HG03064 (cell line): ENCODE data around the gene DUOXA1.
"Not testable (repeated sequence)": the region's sequence is repeated elsewhere in the genome, so short reads cannot be mapped to it uniquely, and the experiment has no call there.

Experiments
- ATAC-seq: cut with Tn5 transposase; IDR thresholded peaks from one replicate; pipeline ENCODE4 v1.9.1; 2021; ENCODE audit warnings: low read depth; ENCODE audit not compliant: unreplicated experiment

Gene DUOXA1

DNA sequence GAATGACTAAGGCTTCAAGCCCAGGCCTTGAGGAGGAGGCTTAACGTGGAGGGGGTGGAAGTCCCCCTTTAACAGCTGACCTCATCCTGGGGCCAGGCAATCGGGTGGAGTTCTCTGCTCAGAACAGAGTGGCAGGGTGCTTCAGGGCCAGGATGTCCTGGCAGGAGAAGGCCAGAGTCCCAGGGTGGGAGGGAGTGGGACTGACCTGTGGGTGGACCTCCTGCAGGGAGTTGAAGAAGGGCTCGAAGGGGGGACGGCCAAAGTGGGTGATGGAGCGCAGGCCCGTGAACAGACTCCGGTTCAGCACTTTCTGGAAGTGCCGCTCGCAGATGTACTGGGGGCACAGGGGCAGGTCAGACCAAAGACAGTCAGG lies 35.3 kb downstream of the DUOXA1 start:
- ATAC-seq: no peak

DNA sequence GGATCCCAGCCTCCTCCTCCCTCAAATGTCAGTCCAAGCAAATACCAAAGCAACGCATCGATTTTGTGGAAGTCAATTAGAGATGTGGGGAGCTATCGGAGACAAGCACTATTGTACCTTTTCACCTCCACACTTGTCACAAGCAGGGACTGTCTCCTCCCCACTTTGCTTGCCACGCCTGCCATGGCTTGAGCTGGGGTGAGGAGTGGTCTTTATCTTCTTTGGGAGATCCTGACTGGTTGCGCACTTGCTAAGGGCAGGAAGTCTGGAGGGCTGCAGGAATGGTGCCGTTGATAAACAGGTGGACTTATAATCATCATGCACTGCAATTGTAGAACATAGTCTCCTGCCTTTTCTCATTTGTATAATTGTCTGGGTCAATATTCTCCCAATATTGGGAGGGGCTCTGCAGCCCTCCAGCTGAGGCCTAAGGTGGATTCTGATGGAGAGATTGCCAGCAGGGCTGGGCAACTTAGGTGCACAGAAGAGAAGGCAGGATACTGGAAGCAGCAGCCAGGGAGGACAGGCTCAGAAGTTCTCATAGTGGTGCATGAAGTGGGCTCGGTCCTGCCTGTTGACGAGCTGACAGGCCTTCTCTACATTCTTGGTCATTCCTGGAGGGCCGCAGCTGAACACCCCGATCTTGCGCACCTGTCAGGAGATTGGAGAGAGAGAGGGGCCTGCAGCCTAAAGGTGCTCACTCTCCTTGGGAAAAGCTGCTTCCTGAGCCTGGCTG lies 35.9 kb downstream of the DUOXA1 start:
- ATAC-seq: no peak

DNA sequence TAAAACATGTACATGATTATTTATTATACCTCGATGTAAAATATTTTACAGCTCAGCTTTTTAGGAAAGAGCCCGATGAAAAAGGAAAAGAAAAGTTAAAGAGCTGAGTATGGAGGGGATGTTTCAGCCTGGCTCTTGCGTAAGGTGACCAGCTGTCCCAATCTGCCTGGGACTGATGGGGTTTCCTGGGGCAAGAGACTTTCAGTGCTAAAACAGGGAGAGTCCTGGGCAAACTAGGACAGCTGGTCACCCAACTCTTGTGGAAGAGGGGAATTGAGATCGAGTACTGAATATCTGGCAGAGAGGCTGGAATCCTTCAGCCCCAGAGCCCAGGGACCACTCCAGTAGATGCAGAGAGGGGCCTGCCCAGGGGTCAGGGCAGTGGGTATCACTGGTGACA lies 36.7 kb downstream of the DUOXA1 start:
- no peak for ATAC-seq

DNA sequence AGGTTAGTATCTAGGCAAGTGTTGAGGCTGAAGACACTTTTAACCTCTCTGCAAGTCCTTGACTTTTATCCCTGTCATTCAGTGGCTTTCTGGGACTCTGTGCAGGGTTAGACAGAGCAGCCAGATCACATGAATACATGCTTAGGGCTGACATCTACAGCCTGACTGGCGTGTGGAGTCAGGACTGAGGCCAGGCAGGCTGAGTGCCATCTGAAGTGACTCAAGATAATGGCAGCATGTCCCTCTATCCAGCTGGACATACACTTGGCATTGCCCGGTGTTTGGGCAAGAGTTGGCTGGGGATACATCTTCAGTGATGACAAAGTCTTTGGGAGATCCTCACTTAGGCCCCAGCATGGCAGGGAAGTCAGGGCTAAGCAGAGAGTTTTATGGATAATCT lies 38.1 kb downstream of the DUOXA1 start:
- ATAC-seq: no peak

DNA sequence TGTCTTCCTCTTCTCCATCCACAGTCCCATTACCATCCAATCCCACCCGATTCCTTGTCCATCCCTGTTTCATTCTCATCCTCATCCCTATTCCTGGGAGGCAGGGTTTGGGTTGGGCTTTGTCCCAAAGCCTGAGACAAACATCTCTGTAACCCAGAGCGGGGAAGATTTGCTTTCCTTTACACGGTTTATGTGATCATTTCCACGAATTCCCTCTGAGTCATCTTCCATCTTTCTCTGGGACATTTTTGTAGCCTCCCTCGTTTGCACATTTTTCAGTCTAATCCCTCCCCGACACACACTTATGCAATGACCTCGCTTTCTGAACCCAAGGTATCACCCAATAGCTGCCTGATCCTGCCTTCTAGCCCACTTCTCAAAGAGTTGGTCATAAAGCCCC lies 38.5 kb downstream of the DUOXA1 start:
- no peak for ATAC-seq

DNA sequence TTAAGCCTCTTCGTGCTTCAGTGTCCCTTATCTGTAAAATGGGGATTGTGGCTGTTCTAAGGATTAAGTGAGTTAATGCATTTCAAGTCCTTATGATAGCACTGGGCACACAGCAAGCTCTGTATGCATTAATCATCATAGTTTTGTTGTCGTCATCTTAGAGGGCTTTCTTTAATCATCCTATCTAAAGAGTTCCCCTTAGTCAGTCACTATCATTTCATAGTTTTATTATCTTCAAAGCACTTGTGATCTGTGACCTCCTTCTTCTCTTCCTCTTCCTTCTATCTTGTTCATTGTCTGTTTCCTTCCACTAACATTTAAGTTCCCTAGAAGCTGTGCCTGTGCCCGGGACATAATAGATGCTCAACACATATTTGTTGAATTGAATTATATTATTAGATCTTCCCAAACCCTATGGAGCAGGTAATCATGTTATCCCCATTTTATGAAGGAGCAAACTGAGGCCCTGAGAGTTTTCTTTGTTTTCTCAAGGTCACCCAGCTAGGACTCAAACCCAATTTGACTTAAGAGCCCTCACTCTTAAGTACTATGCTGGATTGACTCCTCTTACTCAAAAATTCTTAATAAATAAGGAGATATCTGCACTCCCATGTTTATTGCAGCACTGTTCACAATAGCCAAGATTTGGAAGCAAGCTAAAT lies 39.8 kb downstream of the DUOXA1 start:
- ATAC-seq: no peak

DNA sequence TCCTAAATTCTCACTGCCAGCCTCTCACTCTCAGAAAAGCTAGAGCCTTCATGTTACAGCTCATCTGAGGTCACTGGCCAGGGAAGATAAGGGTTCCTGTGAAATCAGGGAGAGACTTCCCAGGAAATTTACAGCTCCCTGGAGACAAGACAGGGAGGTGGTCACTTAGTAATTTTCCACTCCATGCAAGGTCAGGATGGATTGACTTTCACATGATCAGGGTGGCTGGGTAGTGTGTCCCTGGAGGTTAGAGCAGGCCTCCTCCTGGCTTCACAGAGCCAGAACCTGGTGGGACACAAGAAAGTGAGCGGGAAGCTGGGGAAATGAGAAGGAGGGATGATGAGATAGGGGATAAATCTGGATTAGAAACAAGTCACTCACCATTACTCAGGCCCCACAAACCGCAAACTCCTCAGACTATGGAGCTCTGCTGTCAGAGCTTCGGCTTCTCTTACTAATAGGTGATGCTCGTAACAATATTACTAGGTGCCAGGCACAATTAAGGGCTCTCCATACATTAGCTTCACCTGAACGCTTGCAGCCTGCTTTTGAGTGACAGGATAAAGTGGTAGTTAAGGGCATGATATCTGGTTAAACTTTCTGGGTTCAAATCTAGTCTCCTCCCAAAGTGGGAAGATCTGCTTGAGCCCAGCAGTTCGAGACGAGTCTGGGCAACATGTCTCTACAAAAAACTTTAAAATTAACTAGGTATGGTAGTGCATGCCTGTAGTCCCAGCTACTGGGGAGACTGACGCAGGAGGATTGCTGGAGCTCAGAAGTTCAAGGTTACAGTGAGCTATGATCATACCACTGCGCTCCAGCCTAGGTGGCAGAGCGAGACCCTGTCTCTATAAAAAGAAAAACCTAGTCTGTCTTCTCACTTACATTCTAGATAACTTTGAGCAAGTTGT lies 40.6 kb downstream of the DUOXA1 start:
- no peak for ATAC-seq

DNA sequence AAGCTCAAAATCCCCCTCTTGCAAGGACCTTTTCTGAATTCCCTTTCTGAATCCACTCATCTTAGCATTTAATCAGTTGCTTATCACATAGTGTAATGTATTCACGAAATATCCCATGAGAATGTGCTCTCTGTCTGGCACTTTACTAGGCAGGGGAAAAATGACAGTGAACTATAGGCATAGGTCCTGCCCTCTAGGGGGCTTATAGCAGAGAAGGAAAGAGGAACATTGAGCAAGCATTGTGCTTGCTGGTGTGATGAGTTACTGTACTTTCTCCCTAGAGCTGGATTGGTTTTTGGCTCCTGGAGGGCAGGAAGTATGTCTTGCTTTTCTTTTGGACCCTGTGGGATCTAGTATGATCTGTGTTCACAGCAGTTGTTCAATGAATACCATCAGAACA lies 42.2 kb downstream of the DUOXA1 start:
- no peak for ATAC-seq

DNA sequence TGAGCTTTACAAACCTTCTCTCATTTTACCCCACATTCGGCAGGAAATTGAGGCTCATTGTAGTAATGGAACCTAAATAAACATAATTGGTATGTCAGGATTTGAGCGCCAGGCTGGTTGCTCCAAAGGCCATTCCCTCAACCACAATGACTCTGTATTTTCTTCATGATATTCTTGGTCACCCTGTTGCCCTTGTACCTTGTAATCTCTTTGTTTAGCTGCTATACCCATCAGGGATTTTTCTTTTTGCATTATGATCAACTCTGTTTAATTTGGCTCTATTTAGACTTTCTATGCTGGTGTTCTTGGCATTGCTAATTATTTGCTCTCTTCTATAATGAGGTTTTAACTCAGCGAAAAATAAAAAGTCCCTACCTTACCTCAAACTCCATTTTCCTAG lies 45.5 kb downstream of the DUOXA1 start:
- no peak for ATAC-seq

DNA sequence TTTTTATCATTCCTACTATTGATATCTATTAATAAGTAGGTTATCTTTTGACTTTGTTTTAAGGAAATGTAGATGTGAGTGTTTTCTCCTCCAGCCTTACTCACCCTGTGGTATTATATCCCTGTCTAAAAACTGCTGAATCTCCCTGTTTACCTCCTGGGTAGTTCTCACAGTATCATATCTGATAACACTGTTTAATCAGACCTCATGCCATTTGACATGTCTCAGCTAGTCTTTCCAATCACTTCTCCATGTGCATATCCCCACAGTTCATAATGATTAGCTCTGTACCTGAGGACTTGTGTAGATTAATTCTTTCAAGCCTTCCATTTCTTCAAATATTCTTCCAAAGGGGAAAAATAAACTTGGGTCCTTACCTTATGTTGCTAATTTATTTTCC lies 46.5 kb downstream of the DUOXA1 start:
- ATAC-seq: no peak

DNA sequence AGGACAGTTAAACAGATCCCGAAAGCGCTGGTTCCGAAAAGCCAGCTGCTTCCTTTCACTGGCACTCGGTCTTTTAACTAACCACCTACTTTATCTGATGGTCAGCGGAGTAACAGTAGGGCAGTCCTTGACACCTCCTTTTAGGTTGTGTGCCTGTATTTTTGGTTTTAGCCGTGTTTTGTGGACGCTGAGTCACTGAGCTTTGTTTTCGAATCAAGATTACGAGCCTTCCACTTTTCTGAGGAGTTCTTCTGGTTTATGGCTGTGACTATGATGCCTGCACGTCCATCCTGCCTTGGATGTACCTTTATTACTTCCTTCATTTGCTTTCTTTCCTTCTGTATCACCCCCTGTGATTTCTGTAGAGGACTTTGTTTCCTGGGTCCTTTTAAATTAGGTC lies 47.3 kb downstream of the DUOXA1 start:
- ATAC-seq: not testable (repeated sequence)

DNA sequence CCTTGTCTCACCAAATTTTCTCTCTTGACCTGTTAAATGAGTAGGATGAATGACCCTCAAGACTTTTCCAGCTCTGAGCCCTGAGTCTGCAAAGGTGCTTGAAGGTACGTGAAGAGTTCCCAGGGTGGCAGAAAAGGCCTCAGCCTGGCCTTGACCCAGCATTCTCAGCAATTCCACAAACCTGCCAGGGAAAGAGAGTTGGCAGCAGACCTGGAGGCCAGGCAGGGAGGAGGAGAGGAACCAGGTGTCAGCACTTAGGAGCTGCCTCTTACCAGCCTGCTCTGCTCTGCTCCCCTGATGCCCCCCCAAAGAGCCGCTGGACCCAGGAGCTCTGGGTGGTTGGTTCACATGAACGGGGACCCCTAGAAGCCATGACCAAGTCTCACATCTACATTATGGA lies 49.1 kb downstream of the DUOXA1 start:
- ATAC-seq: not testable (repeated sequence)

DNA sequence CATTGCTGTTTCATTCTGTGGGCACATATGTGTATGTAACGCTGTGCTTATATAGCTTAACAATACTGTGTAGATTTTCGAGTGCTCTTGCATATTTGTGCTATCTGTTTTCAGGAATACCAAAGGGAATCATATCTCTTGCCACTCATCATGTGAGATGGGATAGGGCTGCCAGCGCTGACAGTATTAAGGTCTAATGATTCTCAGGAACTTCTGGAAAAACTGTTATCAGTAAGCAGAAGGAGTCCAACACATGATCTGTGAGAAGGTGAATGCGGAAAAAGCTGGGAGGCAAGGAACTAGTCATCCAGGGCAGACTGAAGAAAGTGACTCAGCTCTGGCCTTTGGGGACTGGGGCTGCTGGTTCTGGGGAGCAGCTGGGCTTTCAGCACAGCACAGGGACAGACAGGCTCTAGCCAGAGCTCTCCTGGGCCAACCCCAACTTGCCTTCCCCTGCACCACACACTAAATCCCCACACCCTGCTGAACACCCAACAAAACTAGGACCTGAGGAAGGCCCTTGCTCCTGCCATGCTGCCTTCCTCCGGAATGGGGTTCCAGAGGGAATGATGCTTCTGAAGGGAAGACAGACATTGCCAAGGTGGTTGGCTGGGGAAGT lies 49.9 kb downstream of the DUOXA1 start:
- not testable (repeated sequence) for ATAC-seq

DNA sequence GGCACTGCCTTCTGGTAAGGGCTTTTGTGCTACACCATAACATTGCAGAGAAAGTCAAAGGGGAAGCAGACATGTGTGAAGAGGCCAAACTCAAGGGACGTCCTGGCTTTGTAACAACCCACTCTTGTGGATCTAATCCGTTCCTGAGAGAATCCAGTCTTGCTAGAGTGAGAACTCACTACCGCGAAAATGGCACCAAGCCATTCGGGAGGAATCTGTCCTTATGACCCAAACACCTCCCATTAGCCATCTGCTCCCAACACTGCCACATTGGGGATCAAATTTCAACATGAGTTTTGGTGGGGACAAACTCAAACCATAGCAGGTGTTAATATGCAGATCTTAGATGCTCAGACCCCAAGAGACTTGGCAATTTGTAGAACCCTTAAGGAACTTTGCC lies 50.5 kb downstream of the DUOXA1 start:
- not testable (repeated sequence) for ATAC-seq

DNA sequence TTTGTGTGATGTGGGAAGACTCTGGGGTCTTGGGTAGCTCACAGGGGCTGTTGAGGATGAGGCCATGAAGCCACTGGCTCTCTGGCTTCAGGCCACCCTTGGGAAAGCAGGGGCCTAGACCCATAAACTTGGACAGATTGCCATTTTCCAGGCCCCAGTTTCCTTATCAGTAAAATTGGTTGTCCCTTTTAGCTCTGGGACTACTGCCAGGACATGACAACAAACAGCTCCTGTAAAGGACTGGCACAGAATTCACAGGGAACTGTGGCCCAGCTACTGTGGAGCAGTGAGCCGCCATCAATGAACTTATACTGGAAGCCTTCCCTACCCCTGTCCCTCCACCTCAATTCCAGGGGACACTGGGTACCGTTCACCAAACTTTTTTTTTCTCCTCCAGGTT lies 52.3 kb downstream of the DUOXA1 start:
- not testable (repeated sequence) for ATAC-seq

DNA sequence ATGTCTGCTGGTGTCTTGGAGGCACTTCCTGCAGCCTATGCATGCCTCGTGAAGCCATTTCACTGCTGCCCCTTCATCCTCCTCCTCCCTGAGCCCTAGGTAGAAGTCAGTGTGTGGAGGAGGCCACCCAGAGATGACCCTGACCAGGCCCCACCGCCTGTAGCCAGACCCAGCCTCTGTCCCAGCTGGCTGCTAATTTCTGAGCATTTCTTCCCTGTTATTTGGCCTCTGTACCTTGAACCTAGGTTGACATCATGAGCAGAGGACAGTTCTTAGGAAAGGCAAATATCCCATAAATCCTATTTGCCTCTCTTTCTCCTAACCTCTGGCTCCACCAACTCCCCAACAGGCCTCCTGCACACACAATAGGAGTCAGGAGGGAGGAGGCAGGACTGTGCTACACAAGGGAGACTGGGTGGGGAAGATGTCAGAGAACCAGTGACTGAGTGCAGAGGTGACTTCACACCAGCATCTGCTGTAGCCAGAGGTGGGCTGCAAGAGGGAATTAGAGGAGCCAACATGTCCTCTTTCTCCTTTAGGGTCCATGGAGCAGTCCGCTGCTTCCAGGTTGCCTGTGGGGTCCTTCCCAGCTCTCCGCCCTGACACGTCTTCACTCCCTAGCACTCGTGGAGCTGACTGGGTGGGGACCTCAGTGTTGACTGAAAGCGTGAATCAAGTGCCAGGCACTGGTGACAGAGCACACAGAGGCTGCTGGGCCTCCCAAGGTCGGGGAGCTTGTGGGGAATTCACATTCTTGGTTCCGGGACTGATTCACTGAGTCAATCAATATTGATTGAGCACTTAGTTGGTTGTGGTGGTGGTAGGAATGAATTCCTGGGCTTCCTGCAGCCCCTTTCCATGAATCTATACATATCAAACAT lies 54.0 kb downstream of the DUOXA1 start:
- ATAC-seq: not testable (repeated sequence)

DNA sequence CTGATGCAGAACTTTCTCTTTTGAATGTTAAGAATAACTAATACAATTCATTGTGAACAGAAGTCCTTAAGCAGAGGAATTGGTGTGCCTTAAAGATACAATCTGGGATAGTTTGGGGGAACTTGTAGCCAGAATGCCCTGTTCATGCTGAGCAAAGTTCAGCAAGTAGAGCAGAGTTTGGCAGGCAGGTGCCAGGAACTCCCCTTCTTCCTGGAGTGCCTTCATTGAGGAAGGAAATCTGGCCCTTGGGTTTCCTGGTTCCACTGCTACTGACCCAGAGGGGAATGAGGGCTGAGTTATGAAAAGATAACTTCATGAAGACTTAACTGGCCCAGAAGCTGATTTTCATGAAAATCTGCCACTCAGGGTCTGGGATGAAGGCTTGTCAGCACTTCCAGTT lies 56.1 kb downstream of the DUOXA1 start:
- ATAC-seq: not testable (repeated sequence)

DNA sequence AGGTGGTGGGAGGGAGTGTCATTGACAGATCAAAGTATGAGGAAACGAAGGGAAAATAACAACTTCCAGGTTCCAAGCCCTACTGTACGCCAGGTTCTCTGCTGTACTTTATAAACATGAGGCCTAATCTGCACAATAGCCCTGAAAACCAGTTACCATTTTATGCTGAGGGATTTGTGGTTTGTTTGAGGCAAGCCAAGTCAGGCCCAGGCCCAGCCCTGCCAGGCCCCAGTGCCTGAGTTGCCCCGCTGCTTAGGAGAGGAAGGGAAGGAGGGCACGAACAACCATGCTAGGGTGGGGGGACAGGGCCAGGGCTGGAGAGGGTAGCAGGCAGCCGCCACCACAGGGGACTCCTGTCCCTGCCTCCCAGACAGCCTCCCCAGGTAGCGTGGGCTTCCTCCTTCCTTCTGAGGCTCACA lies 59.7 kb downstream of the DUOXA1 start:
- ATAC-seq: not testable (repeated sequence)
